Mucosa of descending colon (tissue), 3 donors: ENCODE data around the gene TMEM255B. TPM values are rescaled to one million over a fixed set of nuclear protein-coding genes. Genes with fewer than 3 reads are reported as not detected.
"Not testable (repeated sequence)": the region's sequence is repeated elsewhere in the genome, so short reads cannot be mapped to it uniquely, and the experiment has no call there.

Experiments used
- ATAC-seq: fragments of 200-7000 bp; cut with Tn5 transposase; one replicate; pipeline ENCODE4 v1.9.1; 2020; ENCODE audit warnings: mild to moderate bottlenecking, moderate library complexity
- DNase-seq, 3 donors: peaks; one replicate each; pipeline ENCODE4 v3.0.0-alpha.2; 2020
- H3K36me3 ChIP-seq: fragments of 200-600 bp; one replicate; pipeline ENCODE4 v1.8.0; 2021; ENCODE audit warnings: low read depth, mild to moderate bottlenecking
- H3K4me1 ChIP-seq: fragments of 200-600 bp; one replicate; pipeline ENCODE4 v1.8.0; 2021; ENCODE audit warnings: low read depth, mild to moderate bottlenecking
- H3K4me3 ChIP-seq: fragments of 200-600 bp; one replicate; pipeline ENCODE4 v1.8.0; 2021; ENCODE audit warnings: mild to moderate bottlenecking
- H3K9me3 ChIP-seq: fragments of 200-600 bp; one replicate; pipeline ENCODE4 v1.8.0; 2021; ENCODE audit warnings: mild to moderate bottlenecking
- CTCF ChIP-seq: fragments of 200-600 bp; IDR thresholded peaks from one replicate; pipeline ENCODE4 v1.8.0; 2022; ENCODE audit warnings: antibody characterized with exemption, mild to moderate bottlenecking
- intact Hi-C, 2 donors: fragments of 100-400 bp; cut with DNase I in 1 of 2; cut with micrococcal nuclease in 1 of 2; formaldehyde crosslinking; loops; one replicate each; pipeline versions ENCODE4 v1.11.0 to v1.11.1; 2022; cut with DNase I, micrococcal nuclease
- total RNA-seq, 3 donors: library from RNA; stranded (reverse); fragmentation: NEBNext Ultra II Directional in 2 of 3; extraction: Animal tissue kit (Norgen Biotek cat#: 25700) in 2 of 3; gene quantifications; one replicate each; pipeline versions ENCODE4 v1.2.1 to v1.2.4, GENCODE V29; 2021 to 2023
- donor health status: DM: no; HTN: no; CAD: no; lungs with moderate emphysema.
- donor health status: DM: no; HTN: no; CAD: no.
- donor health status: DM: no; HTN: yes; CAD: no.

Gene TMEM255B
- total RNA-seq, 3 donors from 2014 or later, result 2.9 to 6.6 (median 6.3) TPM

- intact Hi-C loops, result no loop called here
- TF ChIP-seq CTCF, result no peak
- Histone ChIP-seq H3K4me1 (no peaks in the 10 kb centered on the region), H3K36me3 (no peaks in the 10 kb centered on the region), H3K9me3 (no peaks in the 10 kb centered on the region), H3K4me3 (no peak overlapping the region)
- DNase-seq (peak in 1 of 3 donors; percentile 38), ATAC-seq (peak; percentile 28)
These were observed 73.2 kb downstream of the TMEM255B start for GRCh38 chr13:113832205-113832604.

- H3K9me3 ChIP-seq, result no peaks in the 10 kb centered on the region
- no peak overlapping the region for H3K4me3 ChIP-seq
- peaks cover 4% of the 10 kb centered on the region for H3K4me1 ChIP-seq
- ATAC-seq (no peak), DNase-seq (peak in 1 of 3 donors; percentile 49)
- intact Hi-C loops, result no loop called here
- no peaks in the 10 kb centered on the region for H3K36me3 ChIP-seq
- no peak for TF ChIP-seq CTCF
These were observed 73.6 kb downstream of the TMEM255B start for GRCh38 chr13:113832631-113833030.

GRCh38 chr13:113833111-113833830 is 74.2 kb downstream of the TMEM255B start:
- no peak for TF ChIP-seq CTCF
- DNase-seq (peak in 1 of 3 donors; percentile 38), ATAC-seq (no peak)
- Histone ChIP-seq H3K4me3 (no peak overlapping the region), H3K4me1 (peaks cover 10% of the 10 kb centered on the region), H3K9me3 (no peaks in the 10 kb centered on the region), H3K36me3 (no peaks in the 10 kb centered on the region)
- intact Hi-C loops, result no loop called here

GRCh38 chr13:113834006-113834405 is 75.0 kb downstream of the TMEM255B start:
- ATAC-seq, H3K4me3 ChIP-seq, H3K9me3 ChIP-seq, H3K36me3 ChIP-seq, intact Hi-C loops: not testable (repeated sequence)
- DNase-seq, result peak in 1 of 3 donors; percentile 34
- peaks cover 15% of the 10 kb centered on the region for H3K4me1 ChIP-seq

- intact Hi-C loops, result no loop called here
- no peaks in the 10 kb centered on the region for H3K9me3 ChIP-seq
- no peak overlapping the region for H3K4me3 ChIP-seq
- no peak for ATAC-seq
- H3K4me1 ChIP-seq, result peaks cover 19% of the 10 kb centered on the region
- no peak for TF ChIP-seq CTCF
- peak in 1 of 3 donors; percentile 49 for DNase-seq
- H3K36me3 ChIP-seq, result no peaks in the 10 kb centered on the region
These were observed 75.6 kb downstream of the TMEM255B start for GRCh38 chr13:113834496-113835200.
